ENCODE data around the gene FOXI1. TPM values are rescaled to one million over a fixed set of nuclear protein-coding genes. Genes with fewer than 3 reads are reported as not detected.

FOXI1 gene
- polyA plus RNA-seq, 3 donors, result not detected

DNA sequence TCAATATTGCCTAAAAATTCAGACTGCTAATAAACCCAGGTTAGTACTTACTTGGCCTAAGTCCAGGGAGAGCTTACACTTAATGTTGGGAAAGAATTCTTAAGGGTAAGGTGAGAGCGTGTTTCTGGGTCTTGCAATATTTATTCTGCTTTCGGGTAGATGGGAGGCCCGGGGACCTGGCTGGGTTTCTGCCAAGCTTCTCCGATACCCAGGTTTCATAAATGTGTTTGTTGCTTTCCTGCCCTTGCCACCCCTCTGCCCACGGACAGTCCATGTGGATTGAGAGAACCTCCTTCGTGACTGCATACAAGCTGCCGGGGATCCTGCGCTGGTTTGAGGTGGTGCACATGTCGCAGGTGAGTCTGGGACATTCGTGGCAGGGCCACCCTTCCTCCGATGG is 48.4 kb upstream of the FOXI1 start:
- TF ChIP-seq, protein P1, sequence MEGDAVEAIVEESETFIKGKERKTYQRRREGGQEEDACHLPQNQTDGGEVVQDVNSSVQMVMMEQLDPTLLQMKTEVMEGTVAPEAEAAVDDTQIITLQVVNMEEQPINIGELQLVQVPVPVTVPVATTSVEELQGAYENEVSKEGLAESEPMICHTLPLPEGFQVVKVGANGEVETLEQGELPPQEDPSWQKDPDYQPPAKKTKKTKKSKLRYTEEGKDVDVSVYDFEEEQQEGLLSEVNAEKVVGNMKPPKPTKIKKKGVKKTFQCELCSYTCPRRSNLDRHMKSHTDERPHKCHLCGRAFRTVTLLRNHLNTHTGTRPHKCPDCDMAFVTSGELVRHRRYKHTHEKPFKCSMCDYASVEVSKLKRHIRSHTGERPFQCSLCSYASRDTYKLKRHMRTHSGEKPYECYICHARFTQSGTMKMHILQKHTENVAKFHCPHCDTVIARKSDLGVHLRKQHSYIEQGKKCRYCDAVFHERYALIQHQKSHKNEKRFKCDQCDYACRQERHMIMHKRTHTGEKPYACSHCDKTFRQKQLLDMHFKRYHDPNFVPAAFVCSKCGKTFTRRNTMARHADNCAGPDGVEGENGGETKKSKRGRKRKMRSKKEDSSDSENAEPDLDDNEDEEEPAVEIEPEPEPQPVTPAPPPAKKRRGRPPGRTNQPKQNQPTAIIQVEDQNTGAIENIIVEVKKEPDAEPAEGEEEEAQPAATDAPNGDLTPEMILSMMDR (IDR thresholded peaks at IDR 0.05), result no peak
- Histone ChIP-seq H3K4me3 (replicated peaks in 1 of 3; ENCODE audit: low read depth in 2 of 3, low read length in 3 of 3) (no peak overlapping the region), H3K27ac (ENCODE audit: low read depth in 1 of 2, low read length in 2 of 2) (no peak overlapping the region), H3K4me2 (replicated peaks; ENCODE audit: extremely low read depth, low read length, poor library complexity, severe bottlenecking) (no peak overlapping the region), H3K36me3 (replicated peaks in 1 of 2; ENCODE audit: control insufficient read depth in 1 of 2, insufficient read depth in 2 of 2, low read length in 2 of 2) (peaks cover 93 to 100% of the 10 kb centered on the region in 2 donors), H3K9me3 (replicated peaks in 1 of 2; ENCODE audit: control insufficient read depth in 1 of 2, insufficient read depth in 1 of 2, low read length in 2 of 2) (no peaks in the 10 kb centered on the region), H3K27me3 (ENCODE audit: control insufficient read depth in 2 of 2, insufficient read depth in 2 of 2, low read length in 2 of 2) (no peaks in the 10 kb centered on the region), H3K79me2 (ENCODE audit: insufficient read depth, low read length) (no peaks in the 10 kb centered on the region), H2AFZ (ENCODE audit: insufficient read depth, low read depth, low read length, poor library complexity, severe bottlenecking) (no peak overlapping the region), H4K20me1 (ENCODE audit: insufficient read depth, low read length) (peaks cover 34% of the 10 kb centered on the region), H3K4me1 (ENCODE audit: control insufficient read depth in 1 of 2, insufficient read depth in 2 of 2, low read length in 2 of 2) (no peaks in the 10 kb centered on the region), H3K9ac (ENCODE audit: insufficient read depth, low read length, poor library complexity, severe bottlenecking) (no peak overlapping the region)
- WGBS (ENCODE audit: insufficient coverage), result 99% methylated on average over 11 of the region's 11 CpGs
- H3K9me3 Mint-ChIP-seq, result peaks cover 0 to 8% (median 2%) of the 10 kb centered on the region in 7 donors
- H3K36me3 Mint-ChIP-seq, result peaks cover 92 to 100% of the 10 kb centered on the region in 2 donors
- no peak overlapping the region for H3K4me3 Mint-ChIP-seq
- H3K4me1 Mint-ChIP-seq, result no peaks in the 10 kb centered on the region
- H3K27ac Mint-ChIP-seq, result no peak overlapping the region
- no peaks in the 10 kb centered on the region for H3K27me3 Mint-ChIP-seq (ENCODE audit: low read depth in 3 of 3)
- intact Hi-C loops (cut with micrococcal nuclease), result no loop called here
- no peak for DNase-seq

DNA sequence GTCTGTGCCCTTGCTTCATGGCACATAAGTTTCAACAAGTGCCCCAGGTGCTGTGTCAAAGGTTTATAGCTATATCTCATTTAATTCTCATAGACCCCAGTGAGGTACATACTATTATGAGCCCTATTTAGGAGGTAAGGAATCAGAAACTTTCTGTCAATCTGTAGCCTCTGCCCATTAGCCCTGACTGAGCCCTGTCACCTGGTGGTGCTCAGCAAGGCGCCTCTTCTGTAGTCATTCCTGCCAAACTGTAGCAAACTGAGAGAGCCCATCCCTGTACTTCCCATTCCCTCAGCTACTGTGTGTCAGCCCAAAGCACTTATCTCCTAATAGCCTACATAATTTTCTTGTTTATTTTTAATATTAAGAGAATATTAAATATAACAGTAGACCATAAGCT is 46.5 kb upstream of the FOXI1 start:
- H3K27ac ChIP-seq (ENCODE audit: low read depth in 1 of 2, low read length in 2 of 2), result no peak overlapping the region

More for the DNA sequence above, 46.5 kb upstream of the FOXI1 start:
- Histone ChIP-seq H3K9ac (ENCODE audit: insufficient read depth, low read length, poor library complexity, severe bottlenecking) (no peak overlapping the region), H2AFZ (ENCODE audit: insufficient read depth, low read depth, low read length, poor library complexity, severe bottlenecking) (no peak overlapping the region), H3K27me3 (ENCODE audit: control insufficient read depth in 2 of 2, insufficient read depth in 2 of 2, low read length in 2 of 2) (no peaks in the 10 kb centered on the region), H3K36me3 (replicated peaks in 1 of 2; ENCODE audit: control insufficient read depth in 1 of 2, insufficient read depth in 2 of 2, low read length in 2 of 2) (peaks cover 93 to 100% of the 10 kb centered on the region in 2 donors), H4K20me1 (ENCODE audit: insufficient read depth, low read length) (peaks cover 23% of the 10 kb centered on the region), H3K4me1 (ENCODE audit: control insufficient read depth in 1 of 2, insufficient read depth in 2 of 2, low read length in 2 of 2) (no peaks in the 10 kb centered on the region), H3K9me3 (replicated peaks in 1 of 2; ENCODE audit: control insufficient read depth in 1 of 2, insufficient read depth in 1 of 2, low read length in 2 of 2) (no peaks in the 10 kb centered on the region), H3K79me2 (ENCODE audit: insufficient read depth, low read length) (no peaks in the 10 kb centered on the region), H3K4me3 (replicated peaks in 1 of 3; ENCODE audit: low read depth in 2 of 3, low read length in 3 of 3) (no peak overlapping the region), H3K4me2 (replicated peaks; ENCODE audit: extremely low read depth, low read length, poor library complexity, severe bottlenecking) (no peak overlapping the region)
- WGBS (ENCODE audit: insufficient coverage), result no CpG with 5 or more reads among the region's 1 CpG
- Mint-ChIP-seq H3K4me3 (no peak overlapping the region), H3K4me1 (no peaks in the 10 kb centered on the region), H3K36me3 (peaks cover 91 to 100% of the 10 kb centered on the region in 2 donors), H3K27me3 (ENCODE audit: low read depth in 3 of 3) (no peaks in the 10 kb centered on the region), H3K27ac (no peak overlapping the region), H3K9me3 (peaks cover 0 to 8% (median 2%) of the 10 kb centered on the region in 7 donors)
- TF ChIP-seq, protein P1 (IDR thresholded peaks at IDR 0.05), result no peak
- intact Hi-C loops (cut with micrococcal nuclease), result no loop called here
- no peak for DNase-seq
